Stomach (tissue), 4 donors: ENCODE measurements around the gene IRF6.

Experiments used
- CTCF ChIP-seq, 7 experiments: fragments of 450-650 bp in 4 of 7; fragments of 200-600 bp in 3 of 7; sonication (generic) in 3 of 7; IDR thresholded peaks; one replicate each; pipeline ENCODE4 v1.5.1; 2016 to 2019; ENCODE audit warnings: antibody characterized with exemption in 7 of 7, control low read depth in 2 of 7, mild to moderate bottlenecking in 1 of 7
- EP300 ChIP-seq: sonication (generic); formaldehyde crosslinking; IDR thresholded peaks from one replicate; pipeline ENCODE4 v1.6.1; 2017; ENCODE audit warnings: antibody characterized with exemption
- POLR2A ChIP-seq, 4 donors: fragments of 450-650 bp; IDR thresholded peaks; one replicate each; pipeline ENCODE4 v1.6.1; 2016; ENCODE audit warnings: antibody characterized with exemption in 4 of 4, control low read depth in 2 of 4, mild to moderate bottlenecking in 1 of 4, moderate library complexity in 1 of 4
- POLR2AphosphoS5 ChIP-seq, 3 donors: sonication (generic); formaldehyde crosslinking; IDR thresholded peaks; one replicate each; pipeline ENCODE4 v1.6.1; 2016; ENCODE audit warnings: antibody characterized with exemption in 3 of 3

- TF ChIP-seq POLR2A (IDR thresholded peaks at IDR 0.05) (no peak), POLR2AphosphoS5 (IDR thresholded peaks at IDR 0.05) (no peak), CTCF (IDR thresholded peaks at IDR 0.05) (no peak), EP300 (no peak)
These were observed 53.1 kb downstream of the IRF6 start for GRCh38 chr1:209752890-209753289.
